NCI-H510A treated with DMSO at 0.1 percent for 48 hours (cell line): ENCODE measurements around the gene PNRC2.
"Not testable (repeated sequence)": the region's sequence is repeated elsewhere in the genome, so short reads cannot be mapped to it uniquely, and the experiment has no call there.

Experiments
- DNase-seq: peaks from one replicate; lab custom pipeline; 2025; lab: John Stamatoyannopoulos, UW

The PNRC2 gene

GRCh38 chr1:23992011-23992410 is 32.4 kb downstream of the PNRC2 start:
- not testable (repeated sequence) for DNase-seq

- no peak for DNase-seq
Measured at GRCh38 chr1:23995431-23995837, 35.8 kb downstream of the PNRC2 start.

GRCh38 chr1:23996700-23997229 is 37.1 kb downstream of the PNRC2 start:
- no peak for DNase-seq

GRCh38 chr1:23997812-23998211 is 38.2 kb downstream of the PNRC2 start:
- DNase-seq, result no peak

- DNase-seq, result no peak
Measured at GRCh38 chr1:23999156-23999671, 39.6 kb downstream of the PNRC2 start.

GRCh38 chr1:24002695-24003094 is 43.1 kb downstream of the PNRC2 start:
- DNase-seq, result no peak

GRCh38 chr1:24003331-24003972 is 43.8 kb downstream of the PNRC2 start:
- DNase-seq, result peak; percentile 40

- no peak for DNase-seq
Measured at GRCh38 chr1:24004132-24004531, 44.5 kb downstream of the PNRC2 start.

- DNase-seq, result no peak
Measured at GRCh38 chr1:24005163-24005562, 45.5 kb downstream of the PNRC2 start.

GRCh38 chr1:24007079-24007478 is 47.5 kb downstream of the PNRC2 start:
- no peak for DNase-seq

GRCh38 chr1:24008574-24009184 is 49.1 kb downstream of the PNRC2 start:
- DNase-seq, result not testable (repeated sequence)

GRCh38 chr1:24009406-24009805 is 49.8 kb downstream of the PNRC2 start:
- DNase-seq, result no peak

GRCh38 chr1:24010650-24011049 is 51.0 kb downstream of the PNRC2 start:
- DNase-seq, result no peak

- DNase-seq, result not testable (repeated sequence)
Measured at GRCh38 chr1:24012878-24013277, 53.2 kb downstream of the PNRC2 start.
